ENCODE results near the gene CNMD. TPM values are rescaled to one million over a fixed set of nuclear protein-coding genes. Genes with fewer than 3 reads are reported as not detected.

The CNMD gene
- 0.24 to 0.78 TPM (median 0.41 TPM) in 3 replicates for total RNA-seq

GRCh38 chr13:52739468-52740071, at the start of gene CNMD:
CNMD (minus strand) TSS chr13:52739820; CDS start chr13:52739701, 119 bp downstream.
- peaks cover 11% of the 10 kb centered on the region for H3K4me1 Mint-ChIP-seq
- peaks cover 56% of the 10 kb centered on the region for H3K27me3 Mint-ChIP-seq (ENCODE audit: low read depth)
- H3K27ac Mint-ChIP-seq: no peak within 1 kb of the TSS

GRCh38 chr13:52788011-52788410, 48.4 kb upstream of the CNMD start:
- Mint-ChIP-seq H3K4me3 (no peak overlapping the region), H3K4me1 (peaks cover 8% of the 10 kb centered on the region), H3K9me3 (no peaks in the 10 kb centered on the region), H3K27ac (no peak overlapping the region), H3K27me3 (ENCODE audit: low read depth) (no peaks in the 10 kb centered on the region), H3K36me3 (no peaks in the 10 kb centered on the region)
- no peak for DNase-seq (ENCODE audit: low spot score in 2 of 2, unreplicated experiment in 2 of 2)
- no peak for TF ChIP-seq CTCF (IDR thresholded peaks at IDR 0.05; ENCODE audit: unreplicated experiment)

More at GRCh38 chr13:52739468-52740071, at the start of gene CNMD:
- Mint-ChIP-seq H3K36me3 (no peaks in the 10 kb centered on the region), H3K9me3 (peaks cover 5% of the 10 kb centered on the region), H3K4me3 (peak within 1 kb of the TSS; percentile 66)
- DNase-seq (ENCODE audit: low spot score in 2 of 2, unreplicated experiment in 2 of 2): no peak
- TF ChIP-seq CTCF (IDR thresholded peaks at IDR 0.05; ENCODE audit: unreplicated experiment): no peak

GRCh38 chr13:52787235-52787634, 47.6 kb upstream of the CNMD start:
- TF ChIP-seq CTCF (IDR thresholded peaks at IDR 0.05; ENCODE audit: unreplicated experiment): no peak
- Mint-ChIP-seq H3K36me3 (no peaks in the 10 kb centered on the region), H3K4me1 (peaks cover 8% of the 10 kb centered on the region), H3K9me3 (no peaks in the 10 kb centered on the region), H3K27ac (no peak overlapping the region), H3K4me3 (no peak overlapping the region), H3K27me3 (ENCODE audit: low read depth) (no peaks in the 10 kb centered on the region)
- DNase-seq (ENCODE audit: low spot score in 2 of 2, unreplicated experiment in 2 of 2): no peak

GRCh38 chr13:52786766-52787165, 47.1 kb upstream of the CNMD start:
- Mint-ChIP-seq H3K4me1 (peaks cover 8% of the 10 kb centered on the region), H3K27ac (no peak overlapping the region), H3K9me3 (no peaks in the 10 kb centered on the region)

GRCh38 chr13:52785739-52786138, 46.1 kb upstream of the CNMD start:
- TF ChIP-seq CTCF (IDR thresholded peaks at IDR 0.05; ENCODE audit: unreplicated experiment): no peak
- H3K27me3 Mint-ChIP-seq (ENCODE audit: low read depth): peaks cover 1% of the 10 kb centered on the region
- peaks cover 8% of the 10 kb centered on the region for H3K4me1 Mint-ChIP-seq
- H3K36me3 Mint-ChIP-seq: no peaks in the 10 kb centered on the region
- DNase-seq (ENCODE audit: low spot score in 2 of 2, unreplicated experiment in 2 of 2): no peak
- H3K9me3 Mint-ChIP-seq: no peaks in the 10 kb centered on the region
- H3K27ac Mint-ChIP-seq: no peak overlapping the region
- no peak overlapping the region for H3K4me3 Mint-ChIP-seq

More at GRCh38 chr13:52786766-52787165, 47.1 kb upstream of the CNMD start:
- Mint-ChIP-seq H3K36me3 (no peaks in the 10 kb centered on the region), H3K4me3 (no peak overlapping the region), H3K27me3 (ENCODE audit: low read depth) (no peaks in the 10 kb centered on the region)
- DNase-seq (ENCODE audit: low spot score in 2 of 2, unreplicated experiment in 2 of 2): no peak
- no peak for TF ChIP-seq CTCF (IDR thresholded peaks at IDR 0.05; ENCODE audit: unreplicated experiment)

All from mesothelial cell of epicardium (in vitro differentiated cells).